Renal cortex interstitium (tissue), 11 donors: ENCODE results near the gene KIF16B. TPM values are rescaled to one million over a fixed set of nuclear protein-coding genes. Genes with fewer than 3 reads are reported as not detected.
A peak's percentile ranks its signal among the peaks of the same experiment; 100 is the strongest.
"Not testable (repeated sequence)": the region's sequence is repeated elsewhere in the genome, so short reads cannot be mapped to it uniquely, and the experiment has no call there.

Experiments used
- DNase-seq, 11 donors: peaks; one replicate each; pipeline ENCODE4 v3.0.0-alpha.2; 2013; ENCODE audit warnings: low read depth in 9 of 11, low spot score in 4 of 11; ENCODE audit errors: extremely low read depth in 1 of 11
- polyA plus RNA-seq, 3 donors: library from polyadenylated mRNA; unstranded; fragments of 120-200 nt; gene quantifications; one replicate each; pipeline ENCODE4 v1.2.1, GENCODE V29; 2013; ENCODE audit not compliant: insufficient read length in 3 of 3

Gene KIF16B
- polyA plus RNA-seq, 3 donors, result 21.7 to 24.2 (median 22.8) TPM

- DNase-seq, result no peak
Measured at GRCh38 chr20:16537025-16537665, 36.1 kb downstream of the KIF16B start.

DNA sequence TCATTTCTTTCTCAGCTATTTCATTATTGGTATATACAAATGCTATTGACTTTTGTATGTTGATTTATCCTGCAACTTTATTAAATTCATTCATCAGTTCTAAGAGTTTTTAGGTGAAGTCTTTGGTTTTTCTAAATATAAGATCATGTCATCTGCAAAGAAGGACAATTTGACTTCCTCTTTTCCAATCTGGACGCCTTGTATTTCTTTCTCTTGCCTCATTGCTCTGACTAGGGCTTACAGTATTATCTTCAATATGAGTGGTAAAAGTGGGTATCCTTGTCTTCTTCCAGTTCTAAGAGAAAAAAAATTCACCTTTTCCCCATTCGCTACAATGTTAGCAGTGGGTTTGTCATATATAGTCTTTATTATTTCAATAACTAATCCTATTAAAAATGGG is 38.0 kb downstream of the KIF16B start:
- no peak for DNase-seq

DNA sequence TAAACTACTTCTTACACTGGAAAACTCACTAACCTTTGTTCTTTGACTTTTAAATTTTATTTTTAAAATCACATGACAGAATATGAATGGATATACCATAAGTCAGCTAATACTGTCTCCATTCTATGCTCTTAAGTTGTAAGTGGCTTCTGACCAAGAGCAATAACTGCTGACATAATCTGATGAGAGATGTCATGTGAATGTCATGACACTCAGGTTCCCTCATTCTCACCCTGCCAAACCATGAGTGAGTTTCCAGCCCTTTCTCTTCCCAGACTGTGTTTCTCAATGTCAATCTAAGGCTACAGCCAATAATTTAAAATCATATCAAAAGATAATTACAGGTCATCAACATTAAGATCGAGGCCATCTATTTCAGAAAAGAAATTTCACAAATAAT is 39.7 kb downstream of the KIF16B start:
- no peak for DNase-seq

DNA sequence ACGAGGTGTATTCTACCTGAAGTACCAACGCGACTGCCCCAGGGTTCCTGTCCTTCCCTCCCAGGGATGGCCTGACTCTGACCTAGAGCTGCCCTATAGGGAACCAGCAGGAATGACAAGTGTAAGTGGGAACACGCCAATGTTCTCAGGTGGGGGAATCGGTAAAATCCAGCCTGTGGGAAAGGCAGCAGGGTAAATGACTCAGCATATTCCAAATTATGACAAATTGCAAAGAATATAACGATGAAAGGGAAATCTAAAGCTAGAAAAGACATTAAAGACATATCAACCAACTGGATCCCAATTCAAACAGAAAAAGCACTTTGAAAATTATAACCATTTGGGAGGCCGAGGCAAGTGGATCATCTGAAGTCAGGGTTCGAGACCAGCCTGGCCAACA is 41.8 kb downstream of the KIF16B start:
- no peak for DNase-seq

DNA sequence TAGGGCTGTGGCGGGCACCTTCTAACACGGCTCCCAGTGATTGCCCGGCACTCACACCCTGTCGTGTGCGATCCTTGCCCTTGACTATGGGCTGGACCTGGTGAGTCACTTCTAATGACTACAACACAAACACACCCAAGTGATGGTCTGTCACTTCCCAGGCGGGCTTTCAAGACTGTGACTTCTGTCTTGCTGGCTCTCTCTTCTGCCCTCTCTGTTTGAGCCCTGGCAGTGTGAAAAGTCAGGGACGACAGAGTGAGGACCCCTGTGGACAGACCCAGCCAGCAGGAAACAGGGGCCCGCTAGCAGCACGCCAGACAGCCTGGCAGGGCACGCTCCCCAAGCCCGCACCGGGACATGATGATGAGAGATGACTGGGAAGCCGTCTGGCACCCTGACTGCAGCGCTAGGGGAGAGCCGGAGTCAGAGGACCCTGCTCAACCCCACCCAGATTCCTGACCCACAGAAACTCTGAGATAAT is 43.0 kb downstream of the KIF16B start:
- no peak for DNase-seq

- DNase-seq, result peak in 4 of 11 donors; percentile 8 to 22 (median 14)
Measured at GRCh38 chr20:16528078-16528477, 45.2 kb downstream of the KIF16B start.

- no peak for DNase-seq
Measured at GRCh38 chr20:16527438-16527837, 45.8 kb downstream of the KIF16B start.

DNA sequence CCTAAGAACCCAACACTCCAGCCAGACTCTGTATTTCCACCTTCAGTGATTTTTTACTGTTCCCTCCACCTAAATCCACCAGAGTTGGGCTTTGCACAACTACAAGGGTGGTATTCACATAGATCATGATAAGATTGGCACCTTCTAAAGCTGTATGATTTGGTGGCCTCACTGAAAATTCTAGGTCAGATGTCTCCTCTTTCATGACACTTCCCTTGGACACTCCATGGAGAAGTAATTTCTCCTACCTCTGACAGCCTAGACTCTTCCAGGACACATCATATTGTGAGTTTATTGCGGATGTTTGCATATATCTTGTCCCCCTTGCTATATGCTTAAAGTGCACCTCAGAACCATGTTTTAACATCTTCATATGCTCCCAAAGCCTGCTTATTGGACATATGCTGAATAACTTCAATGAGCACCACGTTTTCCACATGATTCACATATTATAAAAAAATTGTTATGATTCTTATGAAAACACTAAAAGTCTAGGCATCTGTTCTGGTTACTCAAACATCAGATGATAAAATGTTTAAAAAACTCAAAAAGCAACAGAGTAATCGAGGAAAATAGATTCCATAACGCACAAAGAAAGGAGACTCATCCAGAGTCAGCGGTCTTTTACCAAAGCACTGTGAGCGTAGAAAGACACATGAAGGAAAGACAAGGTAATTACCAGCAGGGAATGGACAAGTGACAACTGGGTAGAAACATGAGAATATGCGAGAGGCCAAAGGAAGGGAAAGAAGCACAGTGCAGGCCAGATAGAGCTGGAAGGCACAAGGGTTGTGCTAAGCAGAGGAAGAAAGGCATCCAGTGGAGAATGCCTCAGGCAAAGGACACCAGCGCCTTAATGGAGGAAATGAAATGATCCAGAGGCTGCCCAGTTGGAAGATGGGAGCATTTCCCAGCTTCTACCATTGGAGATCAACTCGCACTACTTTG is 46.5 kb downstream of the KIF16B start:
- no peak for DNase-seq

DNA sequence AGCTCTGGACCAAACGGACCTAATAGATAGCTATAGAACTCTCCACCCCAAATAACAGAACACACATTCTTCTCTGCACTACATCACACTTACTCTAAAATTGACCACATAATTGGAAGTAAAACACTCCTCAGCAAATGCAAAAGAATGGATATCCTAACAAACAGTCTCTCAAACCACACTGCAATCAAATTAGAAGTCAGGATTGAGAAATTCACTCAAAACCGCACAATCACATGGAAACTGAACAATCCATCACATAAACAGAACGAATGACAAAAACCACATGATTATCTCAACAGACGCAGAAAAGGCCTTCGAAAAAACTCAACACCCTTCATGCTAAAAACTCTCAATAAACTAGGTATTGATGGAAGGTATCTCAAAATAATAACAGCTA is 50.6 kb downstream of the KIF16B start:
- DNase-seq, result not testable (repeated sequence)

DNA sequence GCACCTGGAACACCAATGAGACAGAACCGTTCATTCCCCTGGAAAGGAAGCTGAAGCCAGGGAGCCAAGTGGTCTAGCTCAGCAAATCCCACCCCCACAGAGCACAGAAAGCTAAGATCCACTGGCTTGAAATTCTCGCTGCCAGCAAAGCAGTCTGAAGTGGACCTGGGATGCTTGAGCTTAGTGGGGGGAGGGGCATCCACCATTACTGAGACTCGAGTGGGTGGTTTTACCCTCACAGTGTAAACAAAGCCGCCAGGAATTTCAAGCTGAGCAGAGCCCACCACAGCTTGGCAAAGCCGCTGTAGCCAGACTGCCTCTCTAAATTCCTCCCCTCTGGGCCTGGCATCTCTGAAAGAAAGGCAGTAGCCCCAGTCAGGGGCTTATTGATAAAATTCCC is 53.1 kb downstream of the KIF16B start:
- no peak for DNase-seq

- not testable (repeated sequence) for DNase-seq
Measured at GRCh38 chr20:16519673-16520072, 53.6 kb downstream of the KIF16B start.

- DNase-seq, result no peak
Measured at GRCh38 chr20:16518784-16519084, 54.5 kb downstream of the KIF16B start.

- DNase-seq, result peak in 8 of 11 donors; percentile 23 to 50 (median 38)
Measured at GRCh38 chr20:16517946-16518783, 55.1 kb downstream of the KIF16B start.

DNA sequence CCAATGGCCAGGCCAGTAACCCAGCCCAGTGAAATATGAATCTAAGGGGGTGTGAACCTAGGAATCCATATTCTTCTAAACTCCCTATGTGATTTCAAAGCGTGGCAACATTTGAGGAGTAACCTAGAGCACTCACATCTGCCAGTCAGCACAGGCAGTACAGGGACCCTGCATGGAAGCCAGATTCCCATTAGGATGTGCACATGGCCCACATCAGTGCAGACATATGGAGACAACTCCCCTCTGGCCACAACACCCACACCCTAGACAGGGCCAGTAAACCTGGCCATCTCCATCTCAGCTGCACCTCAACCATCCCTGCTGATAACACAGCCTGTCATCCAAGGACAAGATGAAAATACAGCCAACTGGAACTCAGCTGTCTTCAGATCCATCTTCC is 56.5 kb downstream of the KIF16B start:
- DNase-seq, result no peak

DNA sequence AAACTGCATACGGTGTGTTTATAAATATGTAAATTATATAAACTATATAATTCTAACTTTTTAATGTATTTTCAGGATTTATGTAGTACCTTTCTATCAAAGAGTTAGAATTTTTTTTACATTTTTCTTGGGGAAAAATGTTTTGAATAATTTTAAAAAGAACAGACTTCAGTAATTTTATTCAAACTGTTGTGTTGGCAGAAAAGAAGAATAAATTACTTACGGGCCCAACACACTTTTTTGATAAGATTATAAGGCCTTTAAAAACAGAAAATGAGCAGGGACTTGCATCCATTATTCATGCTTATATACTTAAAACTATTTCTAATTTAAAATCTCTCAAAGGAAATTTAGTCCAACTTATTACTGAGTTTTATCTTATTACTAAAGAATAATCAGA is 58.2 kb downstream of the KIF16B start:
- no peak for DNase-seq

DNA sequence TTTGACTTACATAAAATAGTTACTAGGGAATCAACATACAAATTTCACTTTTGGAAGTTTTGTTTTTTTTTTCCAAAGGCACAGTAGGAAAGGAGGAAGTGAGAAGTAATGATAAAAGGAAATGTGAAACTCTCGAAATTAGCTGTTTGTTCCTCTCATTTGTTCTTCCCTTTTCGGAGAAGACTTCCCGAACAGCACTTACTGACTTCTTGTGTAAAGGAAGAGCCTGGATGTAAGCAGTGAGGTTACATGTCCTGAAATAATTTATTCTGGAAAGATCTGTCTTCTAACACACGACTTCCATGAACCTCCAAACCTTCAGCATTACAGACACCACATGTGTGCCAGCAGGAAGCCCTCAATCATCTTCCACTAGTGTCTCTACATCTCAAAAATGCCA is 59.1 kb downstream of the KIF16B start:
- no peak for DNase-seq

GRCh38 chr20:16505894-16506293 is 67.4 kb downstream of the KIF16B start:
- DNase-seq, result no peak

DNA sequence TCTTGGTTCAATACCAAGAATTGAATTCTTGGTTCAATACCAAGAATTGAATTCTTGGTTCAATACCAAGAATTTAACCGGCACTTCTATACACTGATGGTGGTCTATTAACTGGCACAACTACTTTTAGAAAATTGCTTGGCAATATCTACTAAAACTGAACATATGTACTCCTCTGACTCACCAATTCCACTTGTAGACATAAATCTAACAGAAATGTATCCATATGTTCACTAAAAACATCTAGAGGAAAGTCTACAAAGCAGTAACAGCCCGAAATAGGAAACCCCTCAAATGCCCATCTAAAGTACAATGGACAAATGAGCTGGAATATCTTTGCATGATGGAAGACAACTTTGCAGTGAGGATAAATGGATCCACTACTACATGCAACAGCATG is 71.9 kb downstream of the KIF16B start:
- no peak for DNase-seq

- DNase-seq, result no peak
Measured at GRCh38 chr20:16500197-16500596, 73.1 kb downstream of the KIF16B start.
